Panc1 (cell line): Measurements from ENCODE around the gene KHDRBS2.

Experiments
- CTCF ChIP-seq: fragments of 450-650 bp; IDR thresholded peaks from 2 replicates; pipeline ENCODE4 v1.5.1; 2017; ENCODE audit warnings: mild to moderate bottlenecking
- SIN3A ChIP-seq: IDR thresholded peaks from 2 replicates; pipeline ENCODE4 v1.6.1; 2012; ENCODE audit warnings: low read depth, mild to moderate bottlenecking, low read length, moderate library complexity, borderline replicate concordance; ENCODE audit not compliant: insufficient read depth
- TF ChIP-seq, protein P1 (sequence below), 2 experiments: IDR thresholded peaks; 2 replicates each; pipeline ENCODE4 v1.6.1; 2011 to 2012; ENCODE audit warnings: low read depth in 2 of 2, control low read depth in 1 of 2, low read length in 1 of 2, mild to moderate bottlenecking in 1 of 2, moderate library complexity in 1 of 2; ENCODE audit not compliant: insufficient read depth in 1 of 2

DNA sequence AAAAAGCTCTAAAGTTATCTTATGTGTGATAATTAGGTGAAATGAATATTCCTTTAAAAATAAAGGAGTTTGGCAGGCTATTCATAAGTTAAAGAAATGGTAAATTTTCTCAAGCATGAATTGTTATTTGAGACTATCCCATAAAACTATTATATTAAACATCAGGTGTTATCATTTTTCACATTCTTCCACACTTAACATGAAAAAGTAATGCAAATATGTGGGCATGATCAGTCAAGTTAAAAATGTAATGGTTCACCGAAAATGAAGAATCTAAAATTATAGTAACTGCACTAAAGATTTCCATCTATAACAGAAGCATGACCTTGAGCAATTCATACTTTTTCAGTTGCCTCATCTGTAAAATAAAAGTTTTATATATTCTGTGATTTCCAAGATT lies 110.8 kb downstream of the KHDRBS2 start:
- TF ChIP-seq, protein P1, sequence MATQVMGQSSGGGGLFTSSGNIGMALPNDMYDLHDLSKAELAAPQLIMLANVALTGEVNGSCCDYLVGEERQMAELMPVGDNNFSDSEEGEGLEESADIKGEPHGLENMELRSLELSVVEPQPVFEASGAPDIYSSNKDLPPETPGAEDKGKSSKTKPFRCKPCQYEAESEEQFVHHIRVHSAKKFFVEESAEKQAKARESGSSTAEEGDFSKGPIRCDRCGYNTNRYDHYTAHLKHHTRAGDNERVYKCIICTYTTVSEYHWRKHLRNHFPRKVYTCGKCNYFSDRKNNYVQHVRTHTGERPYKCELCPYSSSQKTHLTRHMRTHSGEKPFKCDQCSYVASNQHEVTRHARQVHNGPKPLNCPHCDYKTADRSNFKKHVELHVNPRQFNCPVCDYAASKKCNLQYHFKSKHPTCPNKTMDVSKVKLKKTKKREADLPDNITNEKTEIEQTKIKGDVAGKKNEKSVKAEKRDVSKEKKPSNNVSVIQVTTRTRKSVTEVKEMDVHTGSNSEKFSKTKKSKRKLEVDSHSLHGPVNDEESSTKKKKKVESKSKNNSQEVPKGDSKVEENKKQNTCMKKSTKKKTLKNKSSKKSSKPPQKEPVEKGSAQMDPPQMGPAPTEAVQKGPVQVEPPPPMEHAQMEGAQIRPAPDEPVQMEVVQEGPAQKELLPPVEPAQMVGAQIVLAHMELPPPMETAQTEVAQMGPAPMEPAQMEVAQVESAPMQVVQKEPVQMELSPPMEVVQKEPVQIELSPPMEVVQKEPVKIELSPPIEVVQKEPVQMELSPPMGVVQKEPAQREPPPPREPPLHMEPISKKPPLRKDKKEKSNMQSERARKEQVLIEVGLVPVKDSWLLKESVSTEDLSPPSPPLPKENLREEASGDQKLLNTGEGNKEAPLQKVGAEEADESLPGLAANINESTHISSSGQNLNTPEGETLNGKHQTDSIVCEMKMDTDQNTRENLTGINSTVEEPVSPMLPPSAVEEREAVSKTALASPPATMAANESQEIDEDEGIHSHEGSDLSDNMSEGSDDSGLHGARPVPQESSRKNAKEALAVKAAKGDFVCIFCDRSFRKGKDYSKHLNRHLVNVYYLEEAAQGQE (IDR thresholded peaks at IDR 0.05; ENCODE audit: insufficient read depth in 1 of 2, low read depth in 2 of 2, low read length in 1 of 2), result no peak
- TF ChIP-seq CTCF (no peak), SIN3A (no peak)
